CD4-positive, CD25-positive, alpha-beta regulatory T cell (primary cell): ENCODE data around the gene KBTBD4. TPM values are rescaled to one million over a fixed set of nuclear protein-coding genes. Genes with fewer than 3 reads are reported as not detected.
A peak's percentile ranks its signal among the peaks of the same experiment; 100 is the strongest.

Source experiments
- ATAC-seq, 2 donors: fragments of 150-1000 bp; cut with Tn5 transposase; one replicate each; pipeline ENCODE4 v1.10.0; 2021; ENCODE audit warnings: low read depth in 2 of 2, moderate number of reproducible peaks in 2 of 2, moderate library complexity in 1 of 2
- DNase-seq, 3 donors: peaks; one replicate each; pipeline versions ENCODE4 v3.0.0 to v3.0.0-alpha.2; 2012 to 2022; ENCODE audit warnings: mixed read lengths in 1 of 3
- H3K27ac ChIP-seq: one replicate; pipeline ENCODE4 v1.7.0; 2013; ENCODE audit warnings: mild to moderate bottlenecking, low read length; ENCODE audit not compliant: insufficient read depth, poor library complexity, severe bottlenecking
- H3K27me3 ChIP-seq: one replicate; pipeline ENCODE4 v1.7.0; 2013; ENCODE audit warnings: low read length; ENCODE audit not compliant: control insufficient read depth, insufficient read depth
- H3K36me3 ChIP-seq: one replicate; pipeline ENCODE4 v1.7.0; 2013; ENCODE audit warnings: mild to moderate bottlenecking, low read length, moderate library complexity; ENCODE audit not compliant: control insufficient read depth, insufficient read depth
- H3K4me1 ChIP-seq: 2 replicates; pipeline ENCODE4 v1.7.0; 2013; ENCODE audit warnings: mild to moderate bottlenecking, low read length; ENCODE audit not compliant: insufficient read depth, control insufficient read depth, poor library complexity, severe bottlenecking
- H3K4me3 ChIP-seq: one replicate; pipeline ENCODE4 v1.7.0; 2013; ENCODE audit warnings: low read depth, mild to moderate bottlenecking, low read length, moderate library complexity
- H3K9me3 ChIP-seq, 2 experiments: 1 replicate in 1 of 2; 2 replicates in 1 of 2; pipeline ENCODE4 v1.7.0; 2013; ENCODE audit warnings: low read length in 2 of 2, mild to moderate bottlenecking in 1 of 2, moderate library complexity in 1 of 2; ENCODE audit not compliant: control insufficient read depth in 2 of 2
- H3K27ac Mint-ChIP-seq, 3 donors: one replicate each; pipeline ENCODE4 v1.8.0; 2020 to 2022; ENCODE audit warnings: mild to moderate bottlenecking in 3 of 3, mixed read lengths in 3 of 3, moderate library complexity in 2 of 3
- H3K27me3 Mint-ChIP-seq: one replicate; pipeline ENCODE4 v1.8.0; 2022; ENCODE audit warnings: mild to moderate bottlenecking, mixed read lengths
- H3K36me3 Mint-ChIP-seq: one replicate; pipeline ENCODE4 v1.8.0; 2020; ENCODE audit warnings: mixed read lengths
- H3K4me1 Mint-ChIP-seq, 4 donors: one replicate each; pipeline ENCODE4 v1.8.0; 2020 to 2022; ENCODE audit warnings: mixed read lengths in 4 of 4, mild to moderate bottlenecking in 1 of 4
- H3K4me3 Mint-ChIP-seq, 4 donors: one replicate each; pipeline ENCODE4 v1.8.0; 2020 to 2022; ENCODE audit warnings: mild to moderate bottlenecking in 4 of 4, mixed read lengths in 4 of 4, moderate library complexity in 3 of 4
- H3K9me3 Mint-ChIP-seq, 7 donors: one replicate each; pipeline ENCODE4 v1.8.0; 2020 to 2022; ENCODE audit warnings: mixed read lengths in 7 of 7, mild to moderate bottlenecking in 3 of 7, moderate library complexity in 2 of 7
- polyA plus RNA-seq, 4 donors: library from polyadenylated mRNA; unstranded; fragments of 300-500 nt; fragmentation: Illumina TruSeq; gene quantifications; one replicate each; pipeline ENCODE4 v1.2.3, GENCODE V29; 2021
- total RNA-seq: library from RNA; stranded (reverse); gene quantifications from one replicate; pipeline ENCODE4 v1.2.3, GENCODE V29; 2022

Gene KBTBD4
- 23.7 TPM for total RNA-seq
- 10 to 100 TPM; 48.7 to 54.4 (median 50.9) TPM for polyA plus RNA-seq

DNA sequence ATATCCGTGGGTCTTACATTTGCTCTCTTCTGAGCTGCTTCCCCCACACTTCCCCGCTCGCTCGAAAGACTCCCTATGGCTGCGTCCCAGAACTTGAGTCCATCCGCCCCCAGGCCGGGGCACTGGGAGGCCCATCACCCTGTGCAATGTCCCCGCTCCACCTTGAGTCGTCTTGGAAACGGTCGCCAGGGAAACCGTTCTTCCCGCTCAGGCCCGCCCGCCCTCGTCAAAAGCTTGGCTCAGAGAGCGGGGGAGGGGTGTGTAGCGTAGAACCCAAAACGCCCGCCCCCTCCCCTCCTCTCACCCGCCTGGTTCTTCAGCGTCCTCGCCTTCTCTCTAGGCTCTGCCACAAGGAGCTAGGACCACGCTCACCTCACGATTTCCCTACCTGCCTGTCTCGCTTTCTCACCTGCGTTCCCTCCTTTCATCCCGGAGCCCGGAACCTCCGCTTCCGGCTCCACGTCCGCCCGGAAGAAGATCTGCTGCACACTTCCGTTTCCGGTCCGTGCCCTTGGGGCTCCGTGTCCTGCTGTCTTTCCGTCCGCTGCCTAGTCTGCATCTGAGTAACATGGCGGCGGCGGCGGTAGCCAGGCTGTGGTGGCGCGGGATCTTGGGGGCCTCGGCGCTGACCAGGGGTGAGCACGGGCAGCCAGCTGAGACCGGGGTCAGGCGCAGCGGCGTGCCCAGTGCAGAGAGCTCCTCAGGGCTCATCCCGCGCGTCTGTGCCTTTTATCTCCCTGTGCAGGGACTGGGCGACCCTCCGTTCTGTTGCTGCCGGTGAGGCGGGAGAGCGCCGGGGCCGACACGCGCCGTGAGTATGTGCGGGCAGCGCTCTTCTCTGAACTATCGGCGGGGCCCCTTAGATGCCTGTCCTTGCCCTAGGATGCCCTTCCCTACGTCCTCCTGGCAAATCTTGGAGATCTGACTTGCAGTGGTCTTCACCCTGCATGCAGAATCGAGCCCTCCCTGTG, at the start of gene KBTBD4, which contains the start of gene NDUFS3:
Gene KBTBD4, minus strand, starts transcription at position 447 of the 971 bp plus-strand sequence. Its CDS starts 19 bp downstream, at position 428.
Gene NDUFS3, plus strand, starts transcription at position 551 of the 971 bp plus-strand sequence. Its CDS starts 18 bp downstream, at position 569.
- Mint-ChIP-seq H3K4me3 (peak within 1 kb of the TSS; percentile 97 to 100 (median 98)), H3K36me3 (peaks cover 25% of the 10 kb centered on the region), H3K9me3 (no peaks in the 10 kb centered on the region), H3K27me3 (no peaks in the 10 kb centered on the region), H3K4me1 (peaks cover 16 to 68% (median 21%) of the 10 kb centered on the region in 4 donors), H3K27ac (peak within 1 kb of the TSS; percentile 100)
- Histone ChIP-seq H3K9me3 (no peaks in the 10 kb centered on the region), H3K27ac (peak within 1 kb of the TSS; percentile 84), H3K4me3 (peak within 1 kb of the TSS; percentile 91), H3K4me1 (peaks cover 40% of the 10 kb centered on the region), H3K27me3 (no peaks in the 10 kb centered on the region), H3K36me3 (peaks cover 39% of the 10 kb centered on the region)
- peak; percentile 84 to 94 (median 89) for DNase-seq
- ATAC-seq: peak; percentile 95 to 96

DNA sequence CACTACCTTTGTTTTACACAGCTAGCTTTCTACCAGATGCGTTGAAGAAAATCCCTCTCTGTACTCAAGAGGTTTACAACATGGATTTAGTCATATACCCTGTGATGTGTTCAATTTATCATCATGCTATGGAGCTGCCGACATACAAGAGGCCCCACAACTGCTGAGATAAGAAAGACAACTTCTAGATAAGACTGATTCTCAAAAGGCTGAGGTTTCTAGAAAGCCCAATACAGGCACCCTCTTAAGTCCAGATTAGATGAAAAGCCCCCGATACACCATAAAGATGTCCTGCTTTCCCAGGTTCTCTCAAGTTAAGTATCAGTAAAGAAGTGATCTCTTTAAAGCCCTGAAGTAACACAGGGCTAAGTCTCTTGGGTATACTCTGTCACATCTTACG, 49.3 kb upstream of the KBTBD4 start:
- Mint-ChIP-seq H3K9me3 (no peaks in the 10 kb centered on the region), H3K4me3 (no peak overlapping the region), H3K27me3 (no peaks in the 10 kb centered on the region), H3K27ac (no peak overlapping the region), H3K36me3 (peaks cover 37% of the 10 kb centered on the region), H3K4me1 (peaks cover 0 to 4% (median 0%) of the 10 kb centered on the region in 4 donors)
- no peak overlapping the region for H3K27ac ChIP-seq
- no peak overlapping the region for H3K4me3 ChIP-seq
- no peaks in the 10 kb centered on the region for H3K27me3 ChIP-seq
- DNase-seq (no peak), ATAC-seq (no peak)
- peaks cover 71% of the 10 kb centered on the region for H3K36me3 ChIP-seq
- no peaks in the 10 kb centered on the region for H3K4me1 ChIP-seq
- H3K9me3 ChIP-seq: no peaks in the 10 kb centered on the region

DNA sequence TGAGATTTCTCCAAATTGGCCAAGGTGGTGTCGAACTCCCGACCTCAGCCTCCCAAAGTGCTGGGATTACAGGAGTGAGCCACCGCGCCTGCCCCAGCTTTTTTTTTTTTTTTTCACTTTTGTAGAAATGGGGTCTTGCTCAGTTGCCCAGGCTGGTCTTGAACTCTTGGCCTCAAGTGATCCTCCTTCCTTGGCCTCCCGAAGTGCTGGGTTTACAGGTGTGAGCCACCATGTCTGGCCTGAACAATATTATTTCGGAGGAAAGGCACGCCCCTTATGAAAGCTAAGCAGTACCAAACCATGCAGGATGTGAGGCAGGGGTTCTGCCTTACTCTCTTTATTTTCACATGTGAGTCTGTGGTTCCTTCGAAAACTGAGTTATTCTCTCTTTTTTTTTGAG, 47.5 kb upstream of the KBTBD4 start:
- Histone ChIP-seq H3K27ac (no peak overlapping the region), H3K9me3 (no peaks in the 10 kb centered on the region), H3K4me3 (no peak overlapping the region), H3K36me3 (peaks cover 79% of the 10 kb centered on the region), H3K27me3 (no peaks in the 10 kb centered on the region), H3K4me1 (no peaks in the 10 kb centered on the region)
- H3K27ac Mint-ChIP-seq: no peak overlapping the region
- DNase-seq (no peak), ATAC-seq (no peak)
- no peaks in the 10 kb centered on the region for H3K9me3 Mint-ChIP-seq
- H3K4me1 Mint-ChIP-seq: peaks cover 0 to 4% (median 0%) of the 10 kb centered on the region in 4 donors
- no peaks in the 10 kb centered on the region for H3K27me3 Mint-ChIP-seq
- H3K4me3 Mint-ChIP-seq: no peak overlapping the region
- peaks cover 35% of the 10 kb centered on the region for H3K36me3 Mint-ChIP-seq

DNA sequence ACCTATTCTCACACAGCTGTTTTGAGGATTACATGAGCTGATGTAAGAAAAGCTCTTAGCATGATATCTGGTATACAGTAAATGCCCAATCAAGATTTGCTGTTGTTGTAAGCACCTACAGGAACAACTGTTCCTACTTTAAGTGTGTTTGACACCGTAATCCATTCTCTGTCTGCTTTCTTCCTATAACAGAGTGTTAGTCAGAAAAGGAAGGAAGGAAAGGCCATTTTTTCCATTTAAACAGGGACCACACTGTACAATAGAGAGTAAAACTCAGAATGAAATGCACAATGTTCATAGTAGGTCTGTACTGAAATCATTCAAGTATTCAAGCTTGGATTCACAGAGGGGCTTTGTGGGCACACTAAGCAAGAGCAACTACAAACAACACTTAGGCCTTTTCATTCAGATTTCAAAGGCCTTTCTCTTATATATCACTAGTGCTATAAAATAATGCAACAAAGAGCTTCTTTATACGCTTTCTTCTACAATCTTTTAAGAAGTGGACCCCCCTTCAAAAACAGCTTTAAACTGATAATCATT, 42.1 kb upstream of the KBTBD4 start:
- Mint-ChIP-seq H3K36me3 (peaks cover 19% of the 10 kb centered on the region), H3K27ac (peak overlapping the region in 1 of 3 donors; percentile 33), H3K9me3 (no peaks in the 10 kb centered on the region), H3K27me3 (no peaks in the 10 kb centered on the region), H3K4me3 (no peak overlapping the region), H3K4me1 (peaks cover 0 to 5% (median 0%) of the 10 kb centered on the region in 4 donors)
- no peaks in the 10 kb centered on the region for H3K27me3 ChIP-seq
- H3K36me3 ChIP-seq: peaks cover 64% of the 10 kb centered on the region
- H3K4me1 ChIP-seq: no peaks in the 10 kb centered on the region
- DNase-seq (no peak), ATAC-seq (no peak)
- no peaks in the 10 kb centered on the region for H3K9me3 ChIP-seq
- H3K27ac ChIP-seq: no peak overlapping the region
- no peak overlapping the region for H3K4me3 ChIP-seq

DNA sequence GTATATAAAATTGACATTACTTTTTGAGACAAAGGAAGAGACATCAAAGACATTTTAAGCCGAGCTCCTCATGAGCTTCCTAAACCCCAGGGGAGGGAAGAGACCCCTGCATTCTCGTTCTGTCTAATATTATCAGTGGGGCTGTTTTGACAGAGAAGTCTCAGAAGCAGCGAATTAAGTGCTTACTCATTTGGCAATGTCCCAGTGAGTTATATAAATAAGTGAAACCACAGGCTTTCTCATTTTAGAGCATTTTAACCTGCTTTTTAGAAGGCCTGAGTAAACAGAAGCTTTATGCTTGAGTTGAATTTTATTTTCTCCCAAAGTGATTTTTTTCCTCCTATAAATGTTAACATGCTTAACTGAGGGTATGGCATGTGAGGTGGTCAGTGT, 38.6 kb upstream of the KBTBD4 start:
- no peak overlapping the region for H3K4me3 Mint-ChIP-seq
- Histone ChIP-seq H3K27ac (no peak overlapping the region), H3K4me1 (no peaks in the 10 kb centered on the region), H3K36me3 (peaks cover 38% of the 10 kb centered on the region), H3K9me3 (no peaks in the 10 kb centered on the region), H3K4me3 (no peak overlapping the region), H3K27me3 (no peaks in the 10 kb centered on the region)
- ATAC-seq: no peak
- no peak overlapping the region for H3K27ac Mint-ChIP-seq
- peaks cover 0 to 5% (median 0%) of the 10 kb centered on the region in 4 donors for H3K4me1 Mint-ChIP-seq
- no peaks in the 10 kb centered on the region for H3K27me3 Mint-ChIP-seq
- H3K9me3 Mint-ChIP-seq: no peaks in the 10 kb centered on the region
- peaks cover 14% of the 10 kb centered on the region for H3K36me3 Mint-ChIP-seq
- no peak for DNase-seq

DNA sequence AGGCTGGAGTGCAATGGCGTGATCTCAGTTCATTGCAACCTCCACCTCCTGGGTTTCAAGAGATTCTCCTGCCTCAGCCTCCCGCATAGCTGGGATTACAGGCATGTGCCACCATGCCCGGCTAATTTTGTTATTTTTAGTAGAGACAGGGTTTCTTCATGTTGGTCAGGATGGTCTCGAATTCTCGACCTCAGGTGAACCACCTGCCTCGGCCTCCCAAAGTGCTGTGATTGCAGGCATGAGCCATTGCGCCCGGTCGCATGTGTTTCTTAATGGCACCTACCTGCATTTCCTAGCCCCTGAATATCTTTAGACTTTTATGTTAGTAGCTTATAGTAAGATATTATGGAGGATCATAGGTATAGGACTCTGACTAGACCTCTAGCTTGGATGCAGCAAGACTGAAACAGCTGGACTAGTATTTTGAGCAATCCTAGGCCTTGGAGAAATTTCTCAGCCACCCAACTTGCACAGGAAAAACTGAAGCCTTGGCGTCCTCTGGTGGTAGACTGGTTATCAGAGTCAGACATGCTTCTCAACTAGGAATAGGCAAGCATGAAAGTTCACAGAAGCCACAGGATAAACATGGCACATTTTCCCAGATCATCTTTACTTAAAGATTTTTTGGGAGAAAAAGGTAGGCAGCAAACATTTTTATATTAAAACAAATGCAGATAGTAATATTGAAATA, 38.1 kb upstream of the KBTBD4 start:
- peaks cover 0 to 5% (median 0%) of the 10 kb centered on the region in 4 donors for H3K4me1 Mint-ChIP-seq
- H3K4me3 Mint-ChIP-seq: no peak overlapping the region
- peaks cover 32% of the 10 kb centered on the region for H3K36me3 ChIP-seq
- no peak for ATAC-seq
- H3K27ac ChIP-seq: no peak overlapping the region
- no peaks in the 10 kb centered on the region for H3K9me3 ChIP-seq
- no peak overlapping the region for H3K4me3 ChIP-seq
- H3K27me3 Mint-ChIP-seq: no peaks in the 10 kb centered on the region
- H3K36me3 Mint-ChIP-seq: peaks cover 11% of the 10 kb centered on the region
- H3K9me3 Mint-ChIP-seq: no peaks in the 10 kb centered on the region
- H3K27ac Mint-ChIP-seq: no peak overlapping the region
- H3K4me1 ChIP-seq: no peaks in the 10 kb centered on the region
- no peaks in the 10 kb centered on the region for H3K27me3 ChIP-seq
- peak in 1 of 3 donors; percentile 49 for DNase-seq

DNA sequence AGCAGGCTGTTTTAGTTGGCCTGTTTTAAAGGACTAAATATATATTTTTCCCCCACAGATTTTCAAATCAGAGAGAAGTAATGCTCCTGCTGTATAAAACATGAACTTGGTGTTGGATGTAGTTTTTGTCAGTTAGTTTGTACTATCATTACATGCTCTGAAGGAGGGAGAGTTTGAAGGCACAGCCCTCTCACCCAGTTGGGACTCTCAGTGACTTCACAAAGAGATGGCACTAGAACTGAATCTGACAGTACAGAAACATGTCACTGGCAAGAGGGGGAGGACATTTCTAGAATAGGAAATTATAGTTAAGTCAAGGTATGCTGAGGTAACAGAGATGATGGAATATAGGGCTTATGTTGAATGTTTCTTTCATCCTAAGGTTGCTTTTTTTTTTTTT, 36.5 kb upstream of the KBTBD4 start:
- Mint-ChIP-seq H3K4me1 (peaks cover 0 to 5% (median 2%) of the 10 kb centered on the region in 4 donors), H3K27me3 (no peaks in the 10 kb centered on the region), H3K36me3 (peaks cover 8% of the 10 kb centered on the region), H3K27ac (peak overlapping the region in 1 of 3 donors; percentile 20), H3K4me3 (no peak overlapping the region), H3K9me3 (no peaks in the 10 kb centered on the region)
- no peak overlapping the region for H3K4me3 ChIP-seq
- no peaks in the 10 kb centered on the region for H3K9me3 ChIP-seq
- H3K4me1 ChIP-seq: no peaks in the 10 kb centered on the region
- ATAC-seq: no peak
- H3K27ac ChIP-seq: no peak overlapping the region
- no peaks in the 10 kb centered on the region for H3K27me3 ChIP-seq
- H3K36me3 ChIP-seq: peaks cover 19% of the 10 kb centered on the region
- no peak for DNase-seq
